K562 (cell line): ENCODE measurements around the gene USP2. TPM values are rescaled to one million over a fixed set of nuclear protein-coding genes. Genes with fewer than 3 reads are reported as not detected.
A peak's percentile ranks its signal among the peaks of the same experiment; 100 is the strongest.

ENCODE experiments used
- BDP1 ChIP-seq: IDR thresholded peaks from 3 replicates; pipeline ENCODE4 v1.6.1; 2011; ENCODE audit not compliant: insufficient read length, insufficient read depth
- CEBPG ChIP-seq, 3 experiments: fragments of 200-800 bp in 1 of 3; sonication (Bioruptor generic) in 1 of 3; sonication (generic) in 1 of 3; formaldehyde crosslinking in 1 of 3; IDR thresholded peaks in 2 of 3; conservative IDR thresholded peaks in 1 of 3; 2 replicates each; pipeline versions ENCODE4 v1.6.1 to v1.8.0; 2016 to 2022; ENCODE audit warnings: missing compliant biosample characterization in 2 of 3, missing genetic modification characterization in 2 of 3, mild to moderate bottlenecking in 1 of 3, missing genetic modification reagents in 1 of 3
- E2F6 ChIP-seq, 2 experiments: IDR thresholded peaks; 2 replicates each; pipeline ENCODE4 v1.6.1; 2011; ENCODE audit warnings: borderline replicate concordance in 1 of 2, control low read depth in 1 of 2, low read depth in 1 of 2, low read length in 1 of 2, mild to moderate bottlenecking in 1 of 2, mixed read lengths in 1 of 2, moderate library complexity in 1 of 2; ENCODE audit not compliant: insufficient read depth in 1 of 2, insufficient read length in 1 of 2, poor library complexity in 1 of 2, severe bottlenecking in 1 of 2; ENCODE audit errors: extremely low read depth in 1 of 2
- FOXO4 ChIP-seq: fragments of 450-650 bp; formaldehyde crosslinking; IDR thresholded peaks from 2 replicates; pipeline ENCODE4 v1.4.0; 2020; ENCODE audit warnings: mild to moderate bottlenecking, moderate library complexity
- FOXP1 ChIP-seq: sonication (generic); formaldehyde crosslinking; IDR thresholded peaks from 2 replicates; pipeline ENCODE4 v1.8.0; 2022; ENCODE audit warnings: mild to moderate bottlenecking, missing genetic modification reagents
- GTF2A2 ChIP-seq: IDR thresholded peaks from 2 replicates; pipeline ENCODE4 v1.6.1; 2016; ENCODE audit warnings: mild to moderate bottlenecking, missing genetic modification characterization, missing compliant biosample characterization
- JUND ChIP-seq, 2 experiments: IDR thresholded peaks; 2 replicates in 1 of 2; 3 replicates in 1 of 2; pipeline ENCODE4 v1.6.1; 2011; ENCODE audit warnings: borderline replicate concordance in 2 of 2, low read depth in 2 of 2, low read length in 2 of 2, improper control_type of control experiment in 1 of 2, missing biosample characterization in 1 of 2, missing genetic modification characterization in 1 of 2, missing genetic modification reagents in 1 of 2
- NRF1 ChIP-seq, 2 experiments: fragments of 450-650 bp; IDR thresholded peaks in 1 of 2; conservative IDR thresholded peaks in 1 of 2; 2 replicates each; pipeline ENCODE4 v1.6.1; 2014; ENCODE audit warnings: mild to moderate bottlenecking in 2 of 2
- PHTF2 ChIP-seq: fragments of 250-450 bp; sonication (Bioruptor Pico); IDR thresholded peaks from 2 replicates; pipeline ENCODE4 v1.5.0; 2021; ENCODE audit warnings: mild to moderate bottlenecking
- RBFOX2 ChIP-seq: fragments of 200-400 bp; formaldehyde crosslinking; IDR thresholded peaks from 2 replicates; pipeline ENCODE4 v1.6.1; 2017; ENCODE audit warnings: low read depth, mild to moderate bottlenecking, low read length, moderate library complexity
- RFX1 ChIP-seq: fragments of 450-650 bp; IDR thresholded peaks from 2 replicates; pipeline ENCODE4 v1.6.1; 2016; ENCODE audit warnings: mild to moderate bottlenecking, moderate library complexity
- STAT6 ChIP-seq: sonication (generic); formaldehyde crosslinking; IDR thresholded peaks from 2 replicates; pipeline ENCODE4 v1.8.1; 2023; ENCODE audit warnings: mild to moderate bottlenecking, missing genetic modification reagents
- ZBTB1 ChIP-seq: sonication (generic); formaldehyde crosslinking; IDR thresholded peaks from 2 replicates; pipeline ENCODE4 v1.8.1; 2023; ENCODE audit warnings: missing genetic modification reagents, low read depth, mild to moderate bottlenecking, borderline replicate concordance
- ZBTB34 ChIP-seq: fragments of 250-450 bp; sonication (Bioruptor Pico); IDR thresholded peaks from 2 replicates; pipeline ENCODE4 v1.8.0; 2021; ENCODE audit warnings: mild to moderate bottlenecking, moderate library complexity
- ZNF232 ChIP-seq: sonication (generic); formaldehyde crosslinking; IDR thresholded peaks from 2 replicates; pipeline ENCODE4 v1.8.0; 2022; ENCODE audit warnings: mild to moderate bottlenecking, missing genetic modification reagents
- ZNF449 ChIP-seq: fragments of 250-450 bp; sonication (Bioruptor Pico); IDR thresholded peaks from 2 replicates; pipeline ENCODE4 v1.8.0; 2022; ENCODE audit warnings: moderate library complexity, mild to moderate bottlenecking, inconsistent platforms
- ZNF584 ChIP-seq: fragments of 200-800 bp; sonication (Bioruptor generic); IDR thresholded peaks from 2 replicates; pipeline ENCODE4 v1.6.1; 2016; ENCODE audit warnings: low read depth, mild to moderate bottlenecking, missing genetic modification characterization, missing compliant biosample characterization
- polyA plus RNA-seq, 8 experiments: library from polyadenylated mRNA; depleted of rRNA in 4 of 8; stranded (reverse) in 5 of 8; unstranded in 3 of 8; fragments of >200 nt; fragmentation: Nextera tagmentation in 2 of 8; fragmentation: Illumina TruSeq in 1 of 8; extraction: Ambion mirVana in 2 of 8; extraction: Trizol in 1 of 8; gene quantifications; 2 replicates each; pipeline versions ENCODE4 v1.2.1 to v1.2.3, GENCODE V29; 2011 to 2014; ENCODE audit warnings: inconsistent platforms in 1 of 8, missing spikeins in 1 of 8
- total RNA-seq, 7 experiments: library from RNA; depleted of rRNA in 6 of 7; stranded (reverse); fragments of >200 nt in 6 of 7; fragmentation: Illumina TruSeq in 2 of 7; extraction: Trizol in 2 of 7; gene quantifications; 2 replicates each; pipeline versions ENCODE4 v1.2.1 to v1.2.3, GENCODE V29; 2011 to 2021; ENCODE audit warnings: low replicate concordance in 1 of 7

Gene USP2
- total and polyA plus RNA-seq, 9 of the 15 experiments (the other 6 are each of a cell fraction or from before 2014, with no cell fraction given): 2.8 to 16.9 (median 3.9) TPM

GRCh38 chr11:119356349-119357031, 25.0 kb downstream of the USP2 start (continued):
- TF ChIP-seq JUND (IDR thresholded peaks at IDR 0.05; ENCODE audit: borderline replicate concordance, low read depth, low read length) (peak; percentile 51; the same call in 1 of the 2 replicates), JUND (tag; IDR thresholded peaks at IDR 0.05; ENCODE audit: borderline replicate concordance, low read depth, low read length) (peak; percentile 21; the same call in 1 of the 3 replicates), ZNF232 (CRISPR knock-in tag) (no peak), GTF2A2 (tag) (no peak), E2F6 (IDR thresholded peaks at IDR 0.05; ENCODE audit: borderline replicate concordance in 1 of 2, extremely low read depth in 1 of 2, insufficient read depth in 1 of 2, insufficient read length in 1 of 2, low read depth in 1 of 2, low read length in 1 of 2, poor library complexity in 1 of 2, severe bottlenecking in 1 of 2) (peak in 1 of 2 experiments; percentile 76), PHTF2 (CRISPR knock-in tag) (no peak), CEBPG (CRISPR knock-in tag; IDR thresholded peaks at IDR 0.05) (no peak), CEBPG (tag; conservative IDR thresholded peaks at IDR 0.05 in 1 of 2, IDR thresholded peaks at IDR 0.05 in 1 of 2) (no peak), BDP1 (no peak), FOXO4 (no peak), STAT6 (CRISPR knock-in tag) (no peak; the same call in 1 of the 2 replicates), ZNF449 (CRISPR knock-in tag) (no peak), NRF1 (conservative IDR thresholded peaks at IDR 0.05 in 1 of 2, IDR thresholded peaks at IDR 0.05 in 1 of 2) (peak; percentile 36 to 48; a peak in 3 of 4 replicates), FOXP1 (CRISPR knock-in tag) (0 out of 2 replicates have a peak, but pooled peaks have one; percentile 28), ZBTB1 (CRISPR knock-in tag) (no peak), RFX1 (no peak), ZBTB34 (CRISPR knock-in tag) (no peak), RBFOX2 (peak; percentile 52; the same call in 1 of the 2 replicates), ZNF584 (no peak)
